Retinal pigment epithelial cell (primary cell): Measurements from ENCODE around the gene PLPP4.

Experiments
- DNase-seq: peaks from one replicate; pipeline ENCODE4 v3.0.0-alpha.2; 2010; ENCODE audit warnings: low read depth
- H3K4me3 ChIP-seq: 2 replicates; pipeline ENCODE4 v1.5.1; 2011; ENCODE audit warnings: mild to moderate bottlenecking, low read length, control low read depth, moderate library complexity
- TF ChIP-seq, protein P1 (sequence below): conservative IDR thresholded peaks from 2 replicates; pipeline ENCODE4 v1.5.1; 2011; ENCODE audit warnings: low read depth, low read length, control low read depth, inconsistent platforms

The PLPP4 gene

DNA sequence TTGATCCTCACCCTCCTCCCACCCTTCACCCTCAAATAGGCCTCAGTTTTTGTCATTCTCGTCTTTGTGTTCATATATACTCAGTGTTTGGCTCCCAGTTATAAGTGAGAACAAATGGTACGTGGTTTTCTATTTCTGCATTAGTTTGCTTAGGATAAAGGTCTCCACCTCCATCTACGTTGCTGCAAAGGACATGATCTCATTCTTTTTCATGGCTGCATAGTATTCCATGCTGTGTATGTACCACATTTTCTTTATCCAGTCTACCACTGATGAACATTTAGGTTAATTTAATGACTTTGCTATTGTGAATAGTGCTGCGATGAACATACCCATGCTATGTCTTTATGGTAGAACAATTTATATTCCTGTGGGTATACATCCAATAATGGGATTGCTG is 91.2 kb downstream of the PLPP4 start:
- no peak overlapping the region for H3K4me3 ChIP-seq
- TF ChIP-seq, protein P1, sequence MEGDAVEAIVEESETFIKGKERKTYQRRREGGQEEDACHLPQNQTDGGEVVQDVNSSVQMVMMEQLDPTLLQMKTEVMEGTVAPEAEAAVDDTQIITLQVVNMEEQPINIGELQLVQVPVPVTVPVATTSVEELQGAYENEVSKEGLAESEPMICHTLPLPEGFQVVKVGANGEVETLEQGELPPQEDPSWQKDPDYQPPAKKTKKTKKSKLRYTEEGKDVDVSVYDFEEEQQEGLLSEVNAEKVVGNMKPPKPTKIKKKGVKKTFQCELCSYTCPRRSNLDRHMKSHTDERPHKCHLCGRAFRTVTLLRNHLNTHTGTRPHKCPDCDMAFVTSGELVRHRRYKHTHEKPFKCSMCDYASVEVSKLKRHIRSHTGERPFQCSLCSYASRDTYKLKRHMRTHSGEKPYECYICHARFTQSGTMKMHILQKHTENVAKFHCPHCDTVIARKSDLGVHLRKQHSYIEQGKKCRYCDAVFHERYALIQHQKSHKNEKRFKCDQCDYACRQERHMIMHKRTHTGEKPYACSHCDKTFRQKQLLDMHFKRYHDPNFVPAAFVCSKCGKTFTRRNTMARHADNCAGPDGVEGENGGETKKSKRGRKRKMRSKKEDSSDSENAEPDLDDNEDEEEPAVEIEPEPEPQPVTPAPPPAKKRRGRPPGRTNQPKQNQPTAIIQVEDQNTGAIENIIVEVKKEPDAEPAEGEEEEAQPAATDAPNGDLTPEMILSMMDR = no peak
- no peak for DNase-seq

DNA sequence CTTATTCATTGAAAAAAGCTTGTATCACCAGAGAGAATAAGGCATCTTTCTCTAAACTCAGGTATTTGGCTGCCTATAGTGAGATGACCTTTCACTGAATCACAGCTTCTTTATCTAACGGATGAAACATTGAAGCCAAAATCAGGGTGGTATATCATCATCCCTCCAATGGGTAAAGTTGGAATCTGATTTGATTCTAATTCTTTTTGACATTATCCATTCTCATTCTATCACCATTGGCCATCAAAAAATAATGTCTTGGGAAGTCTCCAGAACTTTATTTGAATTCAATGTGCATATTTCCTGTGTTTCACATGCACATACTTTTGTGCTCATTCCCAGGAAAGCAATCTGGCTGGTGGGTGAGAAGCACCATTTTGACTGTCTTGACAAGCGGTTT is 95.2 kb downstream of the PLPP4 start:
- H3K4me3 ChIP-seq = no peak overlapping the region
- DNase-seq = no peak
- TF ChIP-seq, protein P1 = no peak

DNA sequence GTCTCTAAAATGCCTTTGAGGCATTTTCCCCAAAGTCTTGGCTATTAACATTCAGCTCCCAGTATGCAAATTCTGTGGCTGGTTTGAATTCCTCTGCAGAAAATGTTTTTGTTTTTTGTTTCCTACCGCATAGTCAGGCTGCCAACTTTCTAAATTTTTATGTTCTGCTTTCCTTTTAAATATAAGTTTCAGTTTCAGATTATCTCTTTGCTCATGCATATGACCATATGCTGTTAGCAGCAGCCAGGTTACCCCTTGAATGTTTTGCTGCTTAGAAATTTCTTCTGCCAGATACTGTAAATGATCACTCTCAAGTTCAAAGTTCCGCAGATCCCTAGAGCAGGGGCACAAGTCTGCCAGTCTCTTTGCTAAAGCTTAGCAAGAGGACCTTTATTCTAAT is 96.9 kb downstream of the PLPP4 start:
- DNase-seq = no peak
- no peak overlapping the region for H3K4me3 ChIP-seq
- TF ChIP-seq, protein P1 = no peak

DNA sequence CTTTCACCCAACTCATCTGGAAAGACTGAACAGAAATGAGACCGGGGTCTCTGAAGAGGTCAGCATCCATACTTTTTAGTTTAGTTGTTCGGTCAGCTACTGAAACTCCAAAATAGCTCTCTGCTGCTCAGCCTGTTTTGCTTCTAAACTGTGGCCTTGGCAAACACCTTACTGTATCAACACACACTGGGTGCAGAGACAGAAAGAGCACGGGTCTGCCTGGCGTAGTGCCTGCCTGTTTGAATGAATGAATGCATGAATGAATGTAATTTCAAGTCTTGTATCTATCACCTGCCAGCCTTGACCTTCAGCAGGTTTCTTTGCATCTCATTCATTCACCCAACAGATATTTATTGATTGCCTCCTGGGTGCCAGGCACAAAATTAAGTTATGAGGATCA is 98.4 kb downstream of the PLPP4 start:
- no peak overlapping the region for H3K4me3 ChIP-seq
- no peak for DNase-seq

DNA sequence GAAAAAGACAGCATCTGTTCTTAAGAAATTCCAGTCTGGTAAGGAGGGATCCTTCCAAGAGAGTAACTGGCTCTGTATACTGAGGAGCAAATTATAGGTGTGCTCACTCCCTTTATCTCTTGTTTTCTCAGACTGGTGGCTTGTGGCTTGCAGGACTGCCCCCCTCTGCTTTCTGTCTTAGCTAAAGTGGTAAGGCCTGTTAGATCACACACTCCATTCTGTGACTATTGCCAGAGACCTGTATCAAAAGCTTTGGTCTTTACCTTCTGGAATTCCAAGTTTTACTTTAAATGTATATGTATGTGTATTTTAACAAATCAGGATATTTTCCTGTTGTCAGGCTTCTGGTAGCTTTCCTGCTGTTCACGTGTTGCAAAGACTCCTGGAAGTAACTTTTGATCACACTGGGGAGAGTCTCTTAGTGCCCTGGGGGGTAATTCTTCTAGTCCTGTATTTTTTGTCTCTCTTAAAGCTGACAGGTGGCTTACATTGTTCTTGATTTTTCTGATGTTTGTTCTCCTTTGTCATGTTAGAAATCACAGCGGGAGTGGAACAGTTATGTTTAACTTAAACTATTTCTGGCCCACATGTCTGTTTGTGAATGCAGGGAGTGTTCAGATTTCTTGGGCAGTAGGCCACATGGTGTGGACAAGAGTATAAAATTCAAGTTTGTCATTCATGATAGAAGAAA is 99.0 kb downstream of the PLPP4 start:
- no peak for DNase-seq
- H3K4me3 ChIP-seq = no peak overlapping the region
- TF ChIP-seq, protein P1 = no peak

More for the DNA sequence above, 98.4 kb downstream of the PLPP4 start:
- TF ChIP-seq, protein P1 = no peak

DNA sequence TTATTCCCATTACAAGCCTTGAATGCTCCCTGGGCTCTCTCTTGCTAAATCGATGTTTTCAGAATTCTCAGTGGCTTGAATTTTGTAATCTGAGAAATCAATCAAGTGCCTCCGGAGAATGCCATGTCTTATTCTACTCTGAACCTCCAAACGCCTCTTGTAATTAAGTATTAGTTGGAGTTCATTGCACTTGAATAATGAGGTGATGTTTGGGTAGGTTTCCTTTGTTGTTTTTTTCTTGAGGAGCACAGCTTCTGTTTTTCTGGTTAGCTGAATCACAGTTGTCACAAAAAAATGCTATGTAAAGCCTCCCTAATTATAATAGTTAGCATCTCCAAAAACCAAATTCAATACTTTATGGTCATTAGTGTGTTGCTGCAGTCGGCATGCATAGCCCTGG is 100.3 kb downstream of the PLPP4 start:
- no peak overlapping the region for H3K4me3 ChIP-seq
- TF ChIP-seq, protein P1 = no peak
- no peak for DNase-seq

DNA sequence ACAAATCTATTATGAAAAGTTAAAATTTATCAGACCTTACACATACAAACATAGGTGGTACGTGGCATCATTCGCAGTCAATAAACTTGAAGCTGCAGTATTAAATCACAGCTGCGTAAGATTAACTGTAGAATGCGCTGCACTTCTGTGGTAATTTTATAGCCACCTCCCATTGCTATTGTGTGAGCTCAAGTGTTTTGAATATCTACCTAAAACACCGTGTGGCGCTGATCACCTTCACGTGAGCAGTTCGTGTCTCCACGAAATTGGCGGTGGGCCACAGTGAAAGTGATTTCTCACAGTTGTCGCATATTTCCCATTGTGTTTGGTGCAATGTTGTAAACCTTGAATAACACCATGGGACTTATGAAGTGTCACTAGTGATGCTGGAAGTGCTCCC is 102.8 kb downstream of the PLPP4 start:
- no peak overlapping the region for H3K4me3 ChIP-seq
- TF ChIP-seq, protein P1 = no peak
- DNase-seq = no peak
